ENCODE results near the gene RAB1B.

Gene RAB1B

DNA sequence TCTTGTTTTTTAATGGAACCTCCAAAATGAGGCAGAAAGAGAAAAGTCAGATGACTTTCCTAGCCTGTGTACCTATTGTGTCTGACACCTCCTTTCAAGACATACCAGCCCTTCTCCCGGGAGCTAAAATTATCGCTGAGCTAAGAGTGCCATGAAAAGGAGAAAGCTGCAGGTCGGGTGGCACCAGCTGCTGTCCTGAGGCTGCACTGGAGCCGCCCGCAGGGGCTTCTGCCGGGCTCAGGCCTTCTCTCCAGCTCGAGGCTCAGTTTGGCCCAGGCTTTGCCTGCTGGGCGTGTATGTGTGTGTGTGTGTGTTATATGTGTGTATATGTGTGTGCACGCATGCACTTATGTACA is 27.7 kb upstream of the RAB1B start:
- POLR2A ChIA-PET = no interaction called here
- TF ChIP-seq, protein P1, sequence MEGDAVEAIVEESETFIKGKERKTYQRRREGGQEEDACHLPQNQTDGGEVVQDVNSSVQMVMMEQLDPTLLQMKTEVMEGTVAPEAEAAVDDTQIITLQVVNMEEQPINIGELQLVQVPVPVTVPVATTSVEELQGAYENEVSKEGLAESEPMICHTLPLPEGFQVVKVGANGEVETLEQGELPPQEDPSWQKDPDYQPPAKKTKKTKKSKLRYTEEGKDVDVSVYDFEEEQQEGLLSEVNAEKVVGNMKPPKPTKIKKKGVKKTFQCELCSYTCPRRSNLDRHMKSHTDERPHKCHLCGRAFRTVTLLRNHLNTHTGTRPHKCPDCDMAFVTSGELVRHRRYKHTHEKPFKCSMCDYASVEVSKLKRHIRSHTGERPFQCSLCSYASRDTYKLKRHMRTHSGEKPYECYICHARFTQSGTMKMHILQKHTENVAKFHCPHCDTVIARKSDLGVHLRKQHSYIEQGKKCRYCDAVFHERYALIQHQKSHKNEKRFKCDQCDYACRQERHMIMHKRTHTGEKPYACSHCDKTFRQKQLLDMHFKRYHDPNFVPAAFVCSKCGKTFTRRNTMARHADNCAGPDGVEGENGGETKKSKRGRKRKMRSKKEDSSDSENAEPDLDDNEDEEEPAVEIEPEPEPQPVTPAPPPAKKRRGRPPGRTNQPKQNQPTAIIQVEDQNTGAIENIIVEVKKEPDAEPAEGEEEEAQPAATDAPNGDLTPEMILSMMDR (IDR thresholded peaks at IDR 0.05; ENCODE audit: insufficient read depth, low read length, missing control alignments) = no peak
- CTCF ChIA-PET = interaction anchor here (0.9 to 10.2 kb wide), 4 partner anchors 13 to 172 kb away, joined by 3 to 130 read pairs (median 4); no protein-coding TSS in a partner anchor
- no peak for DNase-seq (ENCODE audit: low read depth, low spot score)
- no peak overlapping the region for H3K4me3 ChIP-seq (ENCODE audit: low read depth, low read length)

DNA sequence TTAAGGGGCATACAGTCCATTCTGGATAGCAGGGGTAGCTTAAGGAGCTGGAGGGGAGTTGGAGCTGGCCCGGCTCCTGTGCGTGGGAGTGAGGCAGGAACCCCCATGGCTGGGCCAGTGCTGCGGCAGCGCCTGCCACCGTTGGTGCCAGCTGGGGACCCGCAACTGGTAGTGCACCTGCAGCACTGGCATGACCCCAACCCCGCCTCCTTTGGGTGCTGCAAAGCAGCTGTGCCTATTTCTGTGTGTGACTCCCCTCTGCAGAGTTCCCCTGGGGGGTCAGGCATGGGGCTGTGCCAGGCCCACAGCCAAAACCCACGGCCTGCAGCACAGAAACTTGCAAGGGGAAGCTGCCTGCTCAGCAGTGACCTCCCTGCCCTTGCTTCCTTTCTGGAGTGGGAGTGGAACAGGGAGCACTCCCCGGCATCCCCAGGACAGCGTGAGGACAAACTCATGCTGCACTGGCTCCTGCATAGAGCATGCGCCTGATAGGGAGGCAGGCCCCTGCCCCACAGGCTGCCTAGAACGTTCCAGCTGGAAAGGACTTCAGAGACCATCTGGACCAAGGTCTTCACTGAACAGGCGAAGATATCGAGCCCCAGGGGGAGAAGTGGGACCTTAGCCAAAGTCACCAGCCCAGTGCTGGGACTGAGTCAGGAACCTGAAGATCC is 26.2 kb upstream of the RAB1B start:
- DNase-seq (ENCODE audit: low read depth, low spot score) = no peak
- POLR2A ChIA-PET = no interaction called here
- TF ChIP-seq, protein P1 (IDR thresholded peaks at IDR 0.05; ENCODE audit: insufficient read depth, low read length, missing control alignments) = no peak
- CTCF ChIA-PET = interaction anchor here (10.2 kb wide), 1 partner anchor 21 kb away, joined by 130 read pairs; no protein-coding TSS in a partner anchor
- no peak overlapping the region for H3K4me3 ChIP-seq (ENCODE audit: low read depth, low read length)

DNA sequence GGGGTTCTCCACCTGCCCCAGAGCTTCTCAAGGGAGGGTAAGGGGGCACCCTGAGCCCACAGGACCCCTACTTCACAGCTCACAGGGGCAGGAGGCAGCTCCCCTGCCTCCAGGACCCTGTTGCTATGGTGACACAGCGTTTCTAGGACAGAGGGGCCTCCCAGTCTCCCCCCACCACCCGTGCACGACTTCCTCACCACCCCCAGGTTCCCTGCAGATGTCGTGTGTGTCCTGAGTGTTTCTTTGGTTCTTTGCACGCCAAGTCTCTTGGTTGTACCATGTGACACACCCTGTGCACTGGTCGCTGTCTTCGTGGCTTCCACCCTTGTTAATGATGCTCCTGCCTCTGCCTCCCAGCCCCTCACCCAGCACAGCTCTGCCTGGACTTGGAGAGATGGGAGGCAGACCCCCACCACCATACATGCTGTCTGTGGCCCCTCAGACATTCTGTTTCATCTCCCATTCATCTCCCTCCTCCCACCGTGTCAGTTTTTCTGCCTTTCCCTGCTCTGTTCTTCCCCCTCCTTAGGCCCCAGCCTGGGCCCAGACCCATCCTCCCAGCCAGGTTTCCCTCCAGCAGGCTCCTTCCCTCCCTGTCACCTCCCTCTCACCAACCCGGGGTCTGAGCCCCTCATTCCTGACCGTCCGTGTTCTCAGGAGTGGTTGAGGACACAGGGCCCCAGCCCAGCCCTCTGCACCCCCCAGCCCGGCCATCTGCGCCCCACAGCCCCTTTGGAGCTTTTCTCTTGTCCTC is 24.5 kb upstream of the RAB1B start:
- TF ChIP-seq, protein P1 (IDR thresholded peaks at IDR 0.05; ENCODE audit: insufficient read depth, low read length, missing control alignments) = no peak
- no peak overlapping the region for H3K4me3 ChIP-seq (ENCODE audit: low read depth, low read length)
- ChIA-PET CTCF (interaction anchor here (0.8 to 2.1 kb wide), 3 partner anchors 9 to 22 kb away, joined by 3 to 14 read pairs (median 3); no protein-coding TSS in a partner anchor), POLR2A (no interaction called here)
- no peak for DNase-seq (ENCODE audit: low read depth, low spot score)

DNA sequence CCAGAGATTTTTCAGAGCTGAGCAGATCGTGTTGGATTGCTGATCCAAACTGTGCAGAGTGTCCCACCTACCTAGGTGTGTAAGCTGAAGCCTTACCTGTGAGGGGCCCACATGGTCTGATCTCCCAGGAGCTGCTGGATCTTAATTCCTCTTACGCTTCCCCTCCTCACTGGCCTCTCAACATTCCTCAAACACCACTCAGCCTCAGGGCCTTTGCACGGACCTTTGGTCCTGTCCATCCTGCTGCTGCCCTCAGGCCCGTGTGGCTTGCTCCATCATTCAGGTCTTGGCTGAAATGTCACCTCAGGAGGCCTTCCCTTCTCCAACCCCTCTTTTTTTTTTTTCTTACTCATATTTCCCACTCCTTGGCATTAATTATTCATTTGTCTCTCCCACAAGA is 21.1 kb upstream of the RAB1B start:
- H3K4me3 ChIP-seq (ENCODE audit: low read depth, low read length) = no peak overlapping the region
- TF ChIP-seq, protein P1 (IDR thresholded peaks at IDR 0.05; ENCODE audit: insufficient read depth, low read length, missing control alignments) = no peak
- ChIA-PET CTCF (interaction anchor here (0.5 to 1.3 kb wide), 3 partner anchors 29 to 138 kb away, joined by 3 read pairs; no protein-coding TSS in a partner anchor), POLR2A (no interaction called here)
- no peak for DNase-seq (ENCODE audit: low read depth, low spot score)

DNA sequence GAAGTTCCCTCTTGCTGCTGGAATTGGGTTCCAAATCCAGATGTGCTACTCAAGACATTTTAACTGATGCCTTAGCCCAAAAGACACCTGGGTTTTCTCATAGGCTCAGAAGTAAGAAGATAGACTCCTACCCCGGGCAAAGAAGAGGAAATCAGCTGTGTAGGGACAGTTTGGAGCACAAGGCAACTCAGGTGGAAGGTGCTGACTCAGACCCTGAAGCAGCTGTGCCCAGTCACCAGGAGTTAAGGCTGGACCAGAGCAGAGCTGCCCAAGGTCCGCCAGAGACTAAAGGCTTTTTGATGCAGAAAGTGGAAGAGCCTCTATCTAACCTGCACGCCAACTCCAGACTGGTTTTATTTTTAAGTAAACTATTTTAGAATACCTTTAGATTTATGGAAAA is 20.6 kb upstream of the RAB1B start:
- no peak overlapping the region for H3K4me3 ChIP-seq (ENCODE audit: low read depth, low read length)
- TF ChIP-seq, protein P1 (IDR thresholded peaks at IDR 0.05; ENCODE audit: insufficient read depth, low read length, missing control alignments) = no peak
- CTCF ChIA-PET = no interaction called here
- no peak for DNase-seq (ENCODE audit: low read depth, low spot score)
- POLR2A ChIA-PET = no interaction called here

DNA sequence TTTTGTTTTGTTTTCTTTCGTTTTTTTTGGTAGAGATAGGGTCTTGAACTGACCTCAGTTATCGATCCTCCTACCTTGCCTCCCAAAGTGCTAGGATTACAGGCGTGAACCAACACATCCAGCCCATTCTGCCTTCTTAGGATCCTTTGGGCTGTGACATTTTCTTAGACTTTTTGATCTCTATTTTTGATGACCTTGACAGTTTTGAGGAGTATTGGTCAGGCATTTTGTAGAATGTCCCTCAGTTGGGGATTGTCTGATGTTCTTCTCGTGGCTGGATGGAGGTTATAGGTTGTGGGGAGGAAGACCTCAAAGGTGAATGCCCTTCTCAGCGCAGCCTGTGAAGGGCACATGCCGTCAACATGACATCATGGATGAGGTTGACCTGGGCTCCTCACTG is 19.5 kb upstream of the RAB1B start:
- POLR2A ChIA-PET = no interaction called here
- no peak overlapping the region for H3K4me3 ChIP-seq (ENCODE audit: low read depth, low read length)
- DNase-seq (ENCODE audit: low read depth, low spot score) = no peak
- CTCF ChIA-PET = interaction anchor here (1.8 kb wide), 1 partner anchor 10 kb away, joined by 6 read pairs; no protein-coding TSS in a partner anchor
- TF ChIP-seq, protein P1 (IDR thresholded peaks at IDR 0.05; ENCODE audit: insufficient read depth, low read length, missing control alignments) = no peak
